DOHH2 (cell line): ENCODE measurements around the gene SCO2.

Source experiments
- CTCF ChIP-seq: fragments of 200-600 bp; sonication (generic); IDR thresholded peaks from one replicate; pipeline ENCODE4 v1.5.1; 2014; ENCODE audit warnings: antibody characterized with exemption, mild to moderate bottlenecking, low read depth, low read length; ENCODE audit not compliant: poor library complexity, severe bottlenecking
- EZH2phosphoT487 ChIP-seq: fragments of 200-600 bp; sonication (generic); IDR thresholded peaks from 2 replicates; pipeline ENCODE4 v1.6.1; 2017; ENCODE audit warnings: borderline replicate concordance, mild to moderate bottlenecking, antibody characterized with exemption, low read length, moderate library complexity, mixed read lengths

GRCh38 chr22:50525858-50526107 is 385 bp upstream of the SCO2 start:
- TF ChIP-seq CTCF (no peak), EZH2phosphoT487 (no peak)
